ENCODE data around the gene PRCD.

PRCD gene

DNA sequence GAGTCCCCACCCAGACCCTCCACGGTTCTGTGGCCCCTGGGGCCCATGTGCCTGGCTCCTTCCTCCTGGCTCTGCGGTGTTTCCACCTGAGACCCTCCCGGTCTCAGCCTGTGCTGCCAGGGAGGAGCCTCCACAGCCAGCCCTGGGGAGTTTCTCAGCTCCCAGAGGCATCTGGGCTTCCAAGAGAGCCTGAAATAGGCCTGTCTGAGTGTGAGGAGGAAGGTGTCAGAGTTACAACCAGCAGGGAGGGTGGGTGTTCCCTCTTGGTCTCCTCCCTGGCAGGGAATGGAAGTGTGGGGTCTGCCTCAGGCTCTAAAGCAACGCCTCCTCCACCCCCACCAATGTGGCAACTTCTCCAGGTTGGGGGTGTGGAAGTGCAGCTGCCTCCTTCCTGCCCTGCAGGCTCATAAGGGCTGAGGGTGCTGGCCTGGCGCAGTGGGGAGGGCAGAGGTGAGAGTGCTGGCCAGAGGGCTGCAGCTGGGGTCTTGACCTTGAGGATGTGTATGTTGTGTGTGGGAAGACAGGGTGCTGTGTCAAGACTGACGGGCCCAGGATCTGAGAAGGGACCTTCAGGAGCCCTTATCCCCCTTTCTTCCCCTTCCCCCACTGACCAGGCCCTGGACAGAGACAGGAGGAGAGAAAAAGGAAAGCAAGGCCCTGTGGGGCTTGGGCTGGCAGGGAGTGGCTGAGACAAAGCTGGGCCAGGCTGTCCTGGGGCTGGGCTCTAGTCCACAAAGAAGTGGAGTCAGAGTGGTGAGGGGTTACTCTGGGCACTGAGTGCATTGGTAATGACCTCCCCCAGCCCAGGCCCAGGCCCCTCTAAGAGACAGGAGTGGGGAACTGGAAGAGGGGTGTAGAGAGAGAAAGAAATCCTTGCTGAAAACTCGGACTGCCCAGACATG, 4.8 kb upstream of the PRCD start:
- TF ChIP-seq CTCF (IDR thresholded peaks at IDR 0.05; ENCODE audit: borderline replicate concordance, insufficient read depth, low read depth, low read length) = no peak
- H3K4me3 ChIP-seq (ENCODE audit: low read depth, low read length) = no peak overlapping the region

DNA sequence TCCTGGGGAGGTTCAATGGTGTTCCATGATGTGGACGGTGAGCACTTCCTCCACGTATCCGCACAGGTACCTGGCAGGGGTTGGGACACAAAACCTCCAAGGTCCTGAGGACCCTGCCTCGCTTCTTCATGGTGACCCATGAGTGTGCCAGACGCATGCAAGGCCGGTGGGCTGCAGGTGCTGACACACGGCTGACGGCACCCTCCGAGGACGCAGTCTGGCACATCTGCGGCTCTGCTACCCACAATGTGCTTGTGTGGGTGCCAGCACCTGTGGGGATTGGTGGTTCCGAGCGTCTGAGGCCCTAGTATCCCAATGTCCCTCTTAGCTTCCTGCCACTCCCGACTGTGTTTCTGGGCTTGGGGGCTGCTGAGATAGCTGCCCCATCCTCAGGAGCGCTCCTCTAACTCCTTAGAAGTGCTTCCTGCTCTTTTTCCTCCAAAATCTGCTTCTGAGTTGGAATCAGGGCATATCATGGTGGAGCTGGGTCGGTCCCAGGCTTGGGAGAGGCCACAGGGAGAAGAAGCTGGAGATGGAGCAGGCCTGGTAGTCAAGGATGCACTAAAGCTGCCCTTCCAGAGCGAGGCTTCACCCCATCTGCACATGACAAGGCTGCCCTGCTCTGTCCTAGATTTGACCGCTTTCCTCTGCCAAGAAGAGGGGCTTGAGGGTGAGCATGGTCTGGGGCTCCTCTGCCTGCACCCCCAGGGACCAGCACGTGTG, 3.9 kb upstream of the PRCD start:
- no peak for TF ChIP-seq CTCF (IDR thresholded peaks at IDR 0.05; ENCODE audit: borderline replicate concordance, insufficient read depth, low read depth, low read length)
- no peak overlapping the region for H3K4me3 ChIP-seq (ENCODE audit: low read depth, low read length)

GRCh38 chr17:76536511-76537287, 3.1 kb upstream of the PRCD start:
- H3K4me3 ChIP-seq (ENCODE audit: low read depth, low read length) = no peak overlapping the region
- TF ChIP-seq CTCF (IDR thresholded peaks at IDR 0.05; ENCODE audit: borderline replicate concordance, insufficient read depth, low read depth, low read length) = no peak

DNA sequence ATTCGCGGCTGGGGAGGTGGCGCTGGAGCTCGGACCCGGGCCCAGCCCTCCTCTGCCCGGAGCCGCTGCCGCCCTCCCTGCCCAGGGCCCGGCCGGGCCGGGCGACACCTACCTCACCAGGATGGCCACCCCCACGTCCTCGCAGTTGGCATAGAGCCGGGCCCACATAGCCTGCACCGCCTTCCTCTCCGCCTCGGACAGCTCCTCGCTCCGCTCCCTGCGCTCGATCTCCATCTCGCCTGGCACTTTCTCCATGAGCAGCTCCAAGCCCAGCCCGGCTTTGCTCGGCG, 2.6 kb upstream of the PRCD start:
- no peak overlapping the region for H3K4me3 ChIP-seq (ENCODE audit: low read depth, low read length)
- no peak for TF ChIP-seq CTCF (IDR thresholded peaks at IDR 0.05; ENCODE audit: borderline replicate concordance, insufficient read depth, low read depth, low read length)

GRCh38 chr17:76537578-76538280, 2.1 kb upstream of the PRCD start, which contains the start of gene CYGB:
CYGB (minus strand) TSS chr17:76537709; CDS start chr17:76537542, 167 bp downstream.
- no peak for TF ChIP-seq CTCF (IDR thresholded peaks at IDR 0.05; ENCODE audit: borderline replicate concordance, insufficient read depth, low read depth, low read length)
- no peak within 1 kb of the TSS for H3K4me3 ChIP-seq (ENCODE audit: low read depth, low read length)

GRCh38 chr17:76538281-76538931, 1.4 kb upstream of the PRCD start:
- TF ChIP-seq CTCF (IDR thresholded peaks at IDR 0.05; ENCODE audit: borderline replicate concordance, insufficient read depth, low read depth, low read length) = no peak
- H3K4me3 ChIP-seq (ENCODE audit: low read depth, low read length) = no peak overlapping the region

Data from GM12875 (cell line).